ENCODE measurements around the gene TRIM48. TPM values are rescaled to one million over a fixed set of nuclear protein-coding genes. Genes with fewer than 3 reads are reported as not detected.
"Not testable (repeated sequence)": the region's sequence is repeated elsewhere in the genome, so short reads cannot be mapped to it uniquely, and the experiment has no call there.

The TRIM48 gene, protein sequence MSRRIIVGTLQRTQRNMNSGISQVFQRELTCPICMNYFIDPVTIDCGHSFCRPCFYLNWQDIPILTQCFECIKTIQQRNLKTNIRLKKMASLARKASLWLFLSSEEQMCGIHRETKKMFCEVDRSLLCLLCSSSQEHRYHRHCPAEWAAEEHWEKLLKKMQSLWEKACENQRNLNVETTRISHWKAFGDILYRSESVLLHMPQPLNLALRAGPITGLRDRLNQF
- total RNA-seq (not detected), polyA plus RNA-seq (not detected), total RNA-seq (0 reads per million in 6 experiments)

DNA sequence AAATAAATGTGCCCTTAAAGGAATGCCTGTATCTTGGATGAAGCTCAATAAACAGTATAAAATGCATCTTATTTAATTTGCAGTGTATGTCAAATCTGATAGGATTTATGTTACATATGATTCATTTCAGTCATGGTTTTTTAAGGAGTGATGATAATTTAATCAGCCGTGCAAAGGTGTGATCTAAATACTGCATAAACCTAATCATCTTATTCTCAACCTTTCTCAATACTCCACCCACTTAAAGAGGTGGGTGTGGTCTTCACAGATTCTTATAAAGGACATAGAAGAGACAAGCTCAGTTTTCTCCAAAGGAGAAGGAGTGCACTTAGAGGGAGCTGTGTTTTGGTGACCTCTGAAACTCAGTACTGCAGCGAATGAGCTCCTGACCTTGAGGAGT is at the start of gene TRIM48:
TSS of gene TRIM48 (plus strand) at position 301 of the 400 bp plus-strand sequence. CDS start 113 bp downstream, outside the sequence.
- DNase-seq, H3K27ac Mint-ChIP-seq, POLR2A ChIA-PET, H3K4me1 Mint-ChIP-seq, H3K36me3 Mint-ChIP-seq, H3K27me3 Mint-ChIP-seq, ATAC-seq, H3K4me3 Mint-ChIP-seq: not testable (repeated sequence)
- peaks cover 0 to 26% (median 9%) of the 10 kb centered on the region in 9 donors for H3K9me3 Mint-ChIP-seq

DNA sequence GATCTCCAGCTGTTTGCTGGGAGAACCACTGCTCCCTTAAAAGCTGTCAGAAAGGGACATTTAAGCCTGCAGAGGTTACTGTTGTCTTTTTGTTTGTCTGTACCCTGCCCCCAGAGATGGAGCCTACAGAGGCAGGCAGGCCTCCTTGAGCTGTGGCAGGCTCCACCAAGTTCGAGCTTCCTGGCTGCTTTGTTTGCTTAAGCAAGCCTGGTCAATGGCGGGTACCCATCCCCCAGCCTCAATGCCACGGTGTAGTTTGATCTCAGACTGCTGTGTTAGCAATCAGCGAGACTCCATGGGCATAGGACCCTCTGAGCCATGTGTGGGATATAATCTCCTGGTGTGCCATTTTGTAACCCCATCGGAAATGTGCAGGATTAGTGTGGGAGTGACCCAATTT is 23.6 kb upstream of the TRIM48 start:
- H3K27me3 Mint-ChIP-seq, H3K27ac Mint-ChIP-seq, ATAC-seq, POLR2A ChIA-PET, H3K36me3 Mint-ChIP-seq, H3K4me3 Mint-ChIP-seq, H3K4me1 Mint-ChIP-seq: not testable (repeated sequence)
- H3K9me3 Mint-ChIP-seq = peaks cover 0 to 46% (median 13%) of the 10 kb centered on the region in 9 donors
- DNase-seq = peak in 1 of 10 donors; percentile 53

DNA sequence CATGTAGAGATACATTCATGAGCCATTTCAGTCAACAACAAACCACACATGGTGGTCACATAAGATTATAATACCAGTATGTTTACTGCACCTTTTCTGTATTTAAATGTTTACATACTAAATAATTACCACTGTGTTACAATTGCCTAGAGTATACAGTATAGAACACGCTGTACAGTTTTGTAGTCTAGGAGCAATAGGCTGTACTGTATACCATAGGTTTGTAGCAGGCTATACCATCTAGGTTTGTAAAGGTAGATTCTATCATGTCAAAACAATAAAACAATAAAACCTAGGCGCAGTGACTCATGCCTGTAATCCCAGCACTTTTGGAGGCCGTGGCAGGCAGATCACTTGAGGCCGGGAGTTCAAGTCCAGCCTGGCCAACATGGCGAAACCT is 1.1 kb downstream of the TRIM48 start:
- H3K4me1 Mint-ChIP-seq = no peaks in the 10 kb centered on the region
- no peaks in the 10 kb centered on the region for H3K27me3 Mint-ChIP-seq
- DNase-seq (no peak), ATAC-seq (no peak)
- no peaks in the 10 kb centered on the region for H3K36me3 Mint-ChIP-seq
- no peak overlapping the region for H3K4me3 Mint-ChIP-seq
- H3K9me3 Mint-ChIP-seq = peaks cover 0 to 26% (median 4%) of the 10 kb centered on the region in 9 donors
- no peak overlapping the region for H3K27ac Mint-ChIP-seq
- POLR2A ChIA-PET = no interaction called here

Other genes starting within 250 kb of the TRIM48 start
- not detected for gene OR4A16, start 81.0 kb downstream of the TRIM48 start, total RNA-seq
- gene OR4A16, start 81.0 kb downstream of the TRIM48 start, polyA plus RNA-seq = not detected
- not detected for gene OR4A15, start 105.8 kb downstream of the TRIM48 start, total RNA-seq
- gene OR4A15, start 105.8 kb downstream of the TRIM48 start, polyA plus RNA-seq = not detected

Data from naive thymus-derived CD8-positive, alpha-beta T cell (primary cell).